Endothelial cell of umbilical vein (primary cell): ENCODE results near the gene NCS1. TPM values are rescaled to one million over a fixed set of nuclear protein-coding genes. Genes with fewer than 3 reads are reported as not detected.

Experiments
- BruUV-seq: library from RNA; stranded (reverse); fragments of 400-500 nt; replicated peaks from 2 replicates; lab custom pipeline; 2021; lab: Mats Ljungman, UMichigan
- CTCF ChIA-PET: fragments of 300-600, 350-600 bp; sonication (Branson Sonifier 250); formaldehyde crosslinking; loops from one replicate; lab custom pipeline; 2021; ENCODE audit warnings: antibody characterized with exemption, inconsistent platforms; lab: Charles Lee
- POLR2A ChIA-PET: fragments of 300-600, 350-600 bp; sonication (Branson Sonifier 250); formaldehyde crosslinking; loops from one replicate; lab custom pipeline; 2021; ENCODE audit warnings: antibody characterized with exemption, inconsistent platforms; lab: Charles Lee
- DNase-seq: peaks from one replicate; pipeline ENCODE4 v3.0.0-alpha.2; 2011; ENCODE audit warnings: low read depth, low spot score
- FAIRE-seq: peaks from 2 replicates; lab custom pipeline; 2011; peaks lifted over from hg19 to GRCh38; lab: Jason Lieb, UNC
- H2AFZ ChIP-seq: 2 replicates; pipeline ENCODE4 v1.6.0; 2012; ENCODE audit warnings: low read depth, low read length, control low read depth, inconsistent platforms
- H3K27ac ChIP-seq: 2 replicates; pipeline ENCODE4 v1.5.1; 2011; ENCODE audit warnings: low read depth, mild to moderate bottlenecking, control low read depth, low read length, moderate library complexity; ENCODE audit not compliant: insufficient read depth
- H3K27me3 ChIP-seq, 2 experiments: 2 replicates each; pipeline versions ENCODE4 v1.6.0 to v1.6.1; 2011; ENCODE audit warnings: low read length in 2 of 2, mixed read lengths in 1 of 2; ENCODE audit not compliant: control insufficient read depth in 2 of 2, insufficient read depth in 2 of 2
- H3K36me3 ChIP-seq, 2 experiments: 2 replicates in 1 of 2; 3 replicates in 1 of 2; pipeline ENCODE4 v1.5.1; 2011; ENCODE audit warnings: low read length in 2 of 2, mild to moderate bottlenecking in 1 of 2, moderate library complexity in 1 of 2; ENCODE audit not compliant: control insufficient read depth in 2 of 2, insufficient read depth in 2 of 2; ENCODE audit errors: extremely low read depth in 1 of 2
- H3K4me1 ChIP-seq: 3 replicates; pipeline ENCODE4 v1.5.1; 2011; ENCODE audit warnings: mild to moderate bottlenecking, low read length; ENCODE audit not compliant: control insufficient read depth, insufficient read depth; ENCODE audit errors: extremely low read depth
- H3K4me2 ChIP-seq: 2 replicates; pipeline ENCODE4 v1.6.1; 2011; ENCODE audit warnings: low read length, control low read depth, mixed read lengths; ENCODE audit not compliant: insufficient read depth
- H3K4me3 ChIP-seq, 3 experiments: fragments of 200-600 bp in 1 of 3; sonication (generic), shearing (Covaris generic) in 1 of 3; replicated peaks in 1 of 3; 2 replicates each; pipeline ENCODE4 v1.5.1; 2011 to 2016; ENCODE audit warnings: control low read depth in 3 of 3, low read length in 3 of 3, mild to moderate bottlenecking in 2 of 3, inconsistent platforms in 1 of 3, low read depth in 1 of 3, moderate library complexity in 1 of 3; ENCODE audit not compliant: insufficient read depth in 1 of 3
- H3K79me2 ChIP-seq: 2 replicates; pipeline ENCODE4 v1.6.0; 2012; ENCODE audit warnings: low read length, inconsistent platforms; ENCODE audit not compliant: control insufficient read depth, insufficient read depth
- H3K9ac ChIP-seq: replicated peaks from 2 replicates; pipeline ENCODE3; 2011; ENCODE audit warnings: low read length, control low read depth; ENCODE audit not compliant: insufficient read depth; ENCODE audit errors: extremely low read depth
- H3K9me1 ChIP-seq: replicated peaks from 3 replicates; pipeline ENCODE4 v1.6.0; 2011; ENCODE audit warnings: mild to moderate bottlenecking, low read length; ENCODE audit not compliant: control insufficient read depth, insufficient read depth; ENCODE audit errors: extremely low read depth
- H3K9me3 ChIP-seq: replicated peaks from 2 replicates; pipeline ENCODE4 v1.5.1; 2012; ENCODE audit warnings: low read length, inconsistent platforms; ENCODE audit not compliant: control insufficient read depth, insufficient read depth
- H4K20me1 ChIP-seq: replicated peaks from 2 replicates; pipeline ENCODE3; 2011; ENCODE audit warnings: mild to moderate bottlenecking, low read length; ENCODE audit not compliant: control insufficient read depth, insufficient read depth; ENCODE audit errors: extremely low read depth
- CTCF ChIP-seq, 2 donors: IDR thresholded peaks; 1 replicate in 1 of 2; 2 replicates in 1 of 2; pipeline ENCODE4 v1.5.1; 2011; ENCODE audit warnings: low read length in 2 of 2, mild to moderate bottlenecking in 2 of 2, moderate library complexity in 2 of 2, control low read depth in 1 of 2, inconsistent platforms in 1 of 2, low read depth in 1 of 2; ENCODE audit not compliant: insufficient read depth in 1 of 2; ENCODE audit errors: extremely low read depth in 1 of 2
- EZH2 ChIP-seq: IDR thresholded peaks from 2 replicates; pipeline ENCODE4 v1.6.1; 2012; ENCODE audit warnings: borderline replicate concordance, low read depth, mild to moderate bottlenecking, moderate library complexity, low read length, inconsistent platforms; ENCODE audit not compliant: severe bottlenecking
- FOS ChIP-seq: IDR thresholded peaks from 2 replicates; pipeline ENCODE4 v1.6.1; 2011; ENCODE audit warnings: mild to moderate bottlenecking, low read length, moderate library complexity, borderline replicate concordance; ENCODE audit not compliant: insufficient read depth
- GATA2 ChIP-seq: IDR thresholded peaks from 2 replicates; pipeline ENCODE4 v1.7.0; 2011; ENCODE audit warnings: low read depth, mild to moderate bottlenecking, moderate library complexity, mixed read lengths, low read length; ENCODE audit not compliant: insufficient read length, insufficient read depth
- JUN ChIP-seq: IDR thresholded peaks from 2 replicates; pipeline ENCODE4 v1.6.1; 2011; ENCODE audit warnings: borderline replicate concordance, low read depth; ENCODE audit not compliant: insufficient read length, insufficient read depth
- MAX ChIP-seq: IDR thresholded peaks from 2 replicates; pipeline ENCODE4 v1.6.1; 2011; ENCODE audit not compliant: insufficient read depth, insufficient read length
- MYC ChIP-seq: IDR thresholded peaks from one replicate; pipeline ENCODE4 v1.6.1; 2011; ENCODE audit warnings: mild to moderate bottlenecking, low read depth, low read length
- POLR2A ChIP-seq: IDR thresholded peaks from 2 replicates; pipeline ENCODE4 v1.6.1; 2012; ENCODE audit warnings: low read depth, mild to moderate bottlenecking, control low read depth, low read length
- POLR2AphosphoS5 ChIP-seq: IDR thresholded peaks from 2 replicates; pipeline ENCODE4 v1.6.1; 2012; ENCODE audit warnings: low read depth, mild to moderate bottlenecking, control low read depth, low read length, moderate library complexity; ENCODE audit not compliant: insufficient read depth
- dilution Hi-C: fragments of 300-500 bp; cut with MboI; formaldehyde crosslinking; loops from one replicate; pipeline ENCODE4 v1.15.0; 2019; ENCODE audit warnings: low sequenced_read_pairs; ENCODE audit not compliant: extremely low pct_ligation_motif_present
- intact Hi-C: fragments of 100-400 bp; cut with micrococcal nuclease; formaldehyde crosslinking; loops from one replicate; pipeline ENCODE4 v1.10.0; 2022
- polyA plus RNA-seq, 4 experiments: library from polyadenylated mRNA; depleted of rRNA in 3 of 4; stranded (reverse) in 3 of 4; unstranded in 1 of 4; fragments of >200 nt; gene quantifications; 2 replicates each; pipeline versions ENCODE4 v1.2.1 to v1.2.3, GENCODE V29; 2011 to 2012; ENCODE audit warnings: missing spikeins in 1 of 4
- total RNA-seq: library from RNA; stranded (reverse); gene quantifications from 2 replicates; pipeline ENCODE4 v1.2.3, GENCODE V29; 2021

NCS1 gene
- total and polyA plus RNA-seq, 2 donors (not counting 3 experiments of a cell fraction or from before 2014, with no cell fraction given): 53.6 to 77.4 TPM

GRCh38 chr9:130149654-130150286 is 22.4 kb upstream of the NCS1 start:
- no peak overlapping the region for H2AFZ ChIP-seq
- ChIA-PET POLR2A (no interaction called here), CTCF (no interaction called here)
- H4K20me1 ChIP-seq: no peaks in the 10 kb centered on the region
- no peaks in the 10 kb centered on the region for H3K9me3 ChIP-seq
- H3K4me1 ChIP-seq: peaks cover 2% of the 10 kb centered on the region
- FAIRE-seq (no peak), DNase-seq (no peak)
- dilution Hi-C loops: no loop called here
- TF ChIP-seq EZH2 (no peak), CTCF (IDR thresholded peaks at IDR 0.05; ENCODE audit: extremely low read depth in 1 of 2, insufficient read depth in 1 of 2, low read depth in 1 of 2, low read length in 2 of 2) (no peak), POLR2A (no peak), GATA2 (no peak), MYC (no peak), MAX (no peak), POLR2AphosphoS5 (no peak), FOS (no peak), JUN (no peak)
- no peaks in the 10 kb centered on the region for H3K9me1 ChIP-seq
- no peaks in the 10 kb centered on the region for H3K79me2 ChIP-seq
- no peak overlapping the region for H3K4me3 ChIP-seq
- no peaks in the 10 kb centered on the region for H3K36me3 ChIP-seq
- H3K9ac ChIP-seq: no peak overlapping the region
- peaks cover 2 to 9% of the 10 kb centered on the region in 2 experiments for H3K27me3 ChIP-seq
- H3K27ac ChIP-seq: no peak overlapping the region
- no peak overlapping the region for H3K4me2 ChIP-seq
- BruUV-seq: no TSS peak
- intact Hi-C loops: no loop called here
